ENCODE data around the gene MMRN1.

Gene MMRN1

GRCh38 chr4:89998469-89999011 is 103.9 kb downstream of the MMRN1 start:
- DNase-seq (ENCODE audit: low spot score): no peak

GRCh38 chr4:90001023-90001422 is 106.4 kb downstream of the MMRN1 start:
- no peak for DNase-seq (ENCODE audit: low spot score)

GRCh38 chr4:90002441-90003062 is 107.9 kb downstream of the MMRN1 start:
- DNase-seq (ENCODE audit: low spot score): no peak

Data from AG08395 (cell line).